ENCODE measurements around the gene TMEM167A. TPM values are rescaled to one million over a fixed set of nuclear protein-coding genes. Genes with fewer than 3 reads are reported as not detected.

TMEM167A gene
- total and polyA plus RNA-seq, 4 donors = 80.1 to 137 (median 118) TPM

GRCh38 chr5:83003791-83004190 lies 73.4 kb downstream of the TMEM167A start:
- Histone ChIP-seq H3K27me3 (ENCODE audit: control insufficient read depth, insufficient read depth, low read length) (no peaks in the 10 kb centered on the region), H3K4me1 (ENCODE audit: control insufficient read depth, insufficient read depth, low read length) (no peaks in the 10 kb centered on the region), H3K27ac (ENCODE audit: low read depth, low read length) (no peak overlapping the region), H3K36me3 (ENCODE audit: control insufficient read depth, insufficient read depth, low read length) (no peaks in the 10 kb centered on the region), H3K9me3 (ENCODE audit: control insufficient read depth, insufficient read depth, low read length) (no peaks in the 10 kb centered on the region), H3K4me3 (ENCODE audit: low read depth, low read length) (no peak overlapping the region)
- no CpG with 5 or more reads among the region's 2 CpGs for WGBS (ENCODE audit: insufficient coverage)
- peak in 1 of 6 donors; percentile 5 for DNase-seq (ENCODE audit: low read depth in 4 of 6, low spot score in 6 of 6)

Small RNAs within 50 kb of the gene (small RNA-seq; reads per million reads assigned to genes)
- gene SCARNA18 (ENCODE audit: low replicate concordance) = 10.0 reads per million, percentile 96 among the genes with 10 or more reads in this experiment

Other genes starting within 250 kb of the TMEM167A start
- 10 to 100 TPM; 10.3 to 13.2 TPM for gene XRCC4, start 153 bp upstream of the TMEM167A start, total RNA-seq
- 1 to 10 TPM; 7.6 to 9.1 TPM for gene XRCC4, start 153 bp upstream of the TMEM167A start, polyA plus RNA-seq (ENCODE audit: insufficient read length in 2 of 2)

All from spinal cord (tissue), 10 donors.